Measurements from ENCODE around the gene CFAP221. TPM values are rescaled to one million over a fixed set of nuclear protein-coding genes. Genes with fewer than 3 reads are reported as not detected.

Gene CFAP221
- total RNA-seq, 1 donor from 2014 or later, result 0.45 TPM

DNA sequence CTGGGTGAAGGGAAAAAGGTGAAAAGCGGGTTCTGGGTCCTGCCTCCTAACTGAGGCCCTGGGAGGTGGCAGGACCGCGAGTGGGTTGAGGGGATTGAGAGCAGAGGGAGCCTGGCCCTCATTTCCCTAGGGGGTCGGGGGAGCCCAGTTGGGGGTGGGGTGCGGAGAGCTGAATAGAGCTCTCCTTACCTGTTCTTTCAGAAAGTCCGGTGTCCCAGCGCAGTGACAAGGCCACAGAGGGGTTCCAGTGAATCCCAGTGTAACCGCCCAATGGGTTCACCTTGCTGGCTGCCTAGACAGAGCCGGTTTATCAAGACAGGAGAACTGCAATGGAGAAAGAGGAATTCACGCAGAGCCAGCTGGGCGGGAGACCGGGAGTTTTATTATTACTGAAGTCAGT is 157.1 kb downstream of the CFAP221 start:
- Mint-ChIP-seq H3K4me1 (ENCODE audit: low read depth) (peaks cover 20% of the 10 kb centered on the region), H3K4me3 (ENCODE audit: unreplicated experiment) (no peak overlapping the region), H3K27me3 (ENCODE audit: low read depth) (peaks cover 10% of the 10 kb centered on the region), H3K36me3 (ENCODE audit: low read depth) (no peaks in the 10 kb centered on the region), H3K9me3 (ENCODE audit: low read depth) (peaks cover 4% of the 10 kb centered on the region), H3K27ac (ENCODE audit: unreplicated experiment) (no peak overlapping the region)
- peak; percentile 42 for DNase-seq (ENCODE audit: low spot score)
- TF ChIP-seq, protein P1, sequence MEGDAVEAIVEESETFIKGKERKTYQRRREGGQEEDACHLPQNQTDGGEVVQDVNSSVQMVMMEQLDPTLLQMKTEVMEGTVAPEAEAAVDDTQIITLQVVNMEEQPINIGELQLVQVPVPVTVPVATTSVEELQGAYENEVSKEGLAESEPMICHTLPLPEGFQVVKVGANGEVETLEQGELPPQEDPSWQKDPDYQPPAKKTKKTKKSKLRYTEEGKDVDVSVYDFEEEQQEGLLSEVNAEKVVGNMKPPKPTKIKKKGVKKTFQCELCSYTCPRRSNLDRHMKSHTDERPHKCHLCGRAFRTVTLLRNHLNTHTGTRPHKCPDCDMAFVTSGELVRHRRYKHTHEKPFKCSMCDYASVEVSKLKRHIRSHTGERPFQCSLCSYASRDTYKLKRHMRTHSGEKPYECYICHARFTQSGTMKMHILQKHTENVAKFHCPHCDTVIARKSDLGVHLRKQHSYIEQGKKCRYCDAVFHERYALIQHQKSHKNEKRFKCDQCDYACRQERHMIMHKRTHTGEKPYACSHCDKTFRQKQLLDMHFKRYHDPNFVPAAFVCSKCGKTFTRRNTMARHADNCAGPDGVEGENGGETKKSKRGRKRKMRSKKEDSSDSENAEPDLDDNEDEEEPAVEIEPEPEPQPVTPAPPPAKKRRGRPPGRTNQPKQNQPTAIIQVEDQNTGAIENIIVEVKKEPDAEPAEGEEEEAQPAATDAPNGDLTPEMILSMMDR (IDR thresholded peaks at IDR 0.05), result no peak

DNA sequence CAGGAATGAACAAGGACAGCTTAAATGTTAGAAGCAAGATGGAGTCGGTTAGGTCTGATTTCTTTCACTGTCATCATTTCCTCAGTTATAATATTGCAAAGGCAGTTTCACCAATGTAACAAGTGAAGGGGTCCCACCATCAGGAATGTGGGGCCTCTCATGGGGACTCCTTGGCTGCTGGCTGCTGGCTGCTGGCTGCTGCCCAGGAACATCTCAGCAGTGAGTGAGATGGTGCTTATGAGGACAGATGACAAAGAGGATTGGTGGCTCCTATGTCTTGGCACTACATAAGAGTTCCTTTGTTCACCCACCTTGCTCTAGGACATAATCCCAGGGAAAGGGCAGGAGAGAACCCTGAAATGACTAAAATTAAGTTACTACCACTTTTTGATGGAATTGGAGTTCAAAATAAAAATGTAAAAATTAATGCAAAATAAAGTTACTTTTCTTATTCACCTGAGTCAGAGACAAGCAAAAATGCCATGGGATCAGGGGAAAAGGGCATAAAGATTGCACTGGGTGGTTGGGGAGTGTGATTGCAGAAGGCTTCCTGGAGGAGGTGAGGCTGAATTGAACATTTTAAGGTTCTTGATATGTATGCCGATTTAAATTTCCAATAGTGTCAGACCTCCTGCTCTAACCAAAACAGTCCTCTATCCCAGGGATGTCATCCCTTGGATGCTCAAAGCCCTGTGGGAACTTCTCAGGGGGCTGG is 158.1 kb downstream of the CFAP221 start:
- TF ChIP-seq, protein P1 (IDR thresholded peaks at IDR 0.05), result no peak
- Mint-ChIP-seq H3K9me3 (ENCODE audit: low read depth) (peaks cover 4% of the 10 kb centered on the region), H3K27ac (ENCODE audit: unreplicated experiment) (no peak overlapping the region), H3K36me3 (ENCODE audit: low read depth) (no peaks in the 10 kb centered on the region), H3K4me1 (ENCODE audit: low read depth) (peaks cover 19% of the 10 kb centered on the region), H3K27me3 (ENCODE audit: low read depth) (peaks cover 10% of the 10 kb centered on the region), H3K4me3 (ENCODE audit: unreplicated experiment) (no peak overlapping the region)
- DNase-seq (ENCODE audit: low spot score), result peak; percentile 29

DNA sequence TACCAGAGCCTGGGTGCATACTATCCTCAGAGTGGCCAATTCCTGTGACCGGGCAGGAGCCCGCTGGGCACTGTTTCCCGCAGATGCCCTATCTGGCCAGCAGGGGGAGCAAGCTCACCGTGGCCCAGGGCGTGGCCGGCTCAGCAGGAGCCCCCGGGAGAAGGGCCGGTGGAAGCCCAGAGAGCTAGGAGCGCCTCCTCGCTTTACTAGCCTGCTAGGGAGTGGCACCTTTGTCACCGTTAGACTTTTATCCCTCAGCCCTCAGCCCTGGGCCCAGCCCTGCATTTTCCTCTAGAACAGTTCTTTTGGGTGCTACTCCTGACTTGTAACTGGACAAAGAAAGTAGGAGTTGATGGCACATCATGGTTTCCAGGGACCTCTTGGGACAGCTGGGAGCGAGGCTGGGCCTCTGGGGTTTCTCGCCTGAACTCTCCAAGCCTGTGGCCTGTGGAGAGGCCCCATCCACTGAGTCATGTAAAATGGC is 158.7 kb downstream of the CFAP221 start:
- Mint-ChIP-seq H3K36me3 (ENCODE audit: low read depth) (no peaks in the 10 kb centered on the region), H3K4me1 (ENCODE audit: low read depth) (peaks cover 15% of the 10 kb centered on the region), H3K9me3 (ENCODE audit: low read depth) (peaks cover 4% of the 10 kb centered on the region), H3K27me3 (ENCODE audit: low read depth) (peaks cover 10% of the 10 kb centered on the region), H3K27ac (ENCODE audit: unreplicated experiment) (no peak overlapping the region), H3K4me3 (ENCODE audit: unreplicated experiment) (no peak overlapping the region)
- DNase-seq (ENCODE audit: low spot score), result peak; percentile 58
- TF ChIP-seq, protein P1 (IDR thresholded peaks at IDR 0.05), result peak; percentile 98

DNA sequence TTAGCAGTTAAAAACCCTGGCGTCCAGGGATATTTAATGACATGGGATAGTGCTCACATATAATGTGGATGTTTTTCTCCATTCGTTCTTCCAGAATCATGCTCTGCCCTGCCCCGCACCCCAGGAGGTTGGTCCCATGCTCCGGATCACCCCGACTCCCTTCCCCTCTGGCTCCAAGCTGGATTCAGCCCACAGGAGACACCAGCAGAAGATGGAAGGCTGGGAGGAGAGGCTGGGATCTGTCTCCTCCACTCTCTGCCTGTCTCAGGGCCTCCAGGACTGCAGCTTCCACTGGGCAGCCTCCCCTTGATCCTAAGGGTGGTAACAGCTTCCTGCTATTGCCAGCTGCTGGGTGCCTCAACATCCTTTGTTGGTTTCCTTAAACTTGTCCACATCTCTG is 159.3 kb downstream of the CFAP221 start:
- peak; percentile 53 for DNase-seq (ENCODE audit: low spot score)
- peaks cover 4% of the 10 kb centered on the region for H3K9me3 Mint-ChIP-seq (ENCODE audit: low read depth)
- H3K27me3 Mint-ChIP-seq (ENCODE audit: low read depth), result peaks cover 10% of the 10 kb centered on the region

DNA sequence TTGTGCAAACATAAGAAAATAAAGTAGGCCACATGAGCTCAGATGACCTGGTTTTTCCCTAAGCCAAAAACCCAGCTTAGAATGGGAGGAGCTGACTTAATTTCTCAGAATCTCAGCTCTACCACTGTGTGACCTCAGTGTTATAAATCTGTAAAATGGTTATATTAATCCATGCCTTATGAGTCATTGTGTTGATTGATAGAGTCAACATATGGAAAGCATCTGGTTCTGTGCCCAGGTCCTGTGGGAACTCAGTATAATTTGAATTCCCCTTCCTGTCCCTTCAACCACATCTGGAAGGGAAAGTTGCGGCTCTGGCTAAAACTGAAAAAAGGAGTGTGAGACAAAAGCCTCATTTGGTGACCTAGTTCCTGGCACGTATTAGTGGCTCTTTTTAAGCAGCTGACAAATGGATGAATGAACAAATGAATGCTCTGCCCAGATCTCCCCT is 160.4 kb downstream of the CFAP221 start:
- Mint-ChIP-seq H3K4me3 (ENCODE audit: unreplicated experiment) (no peak overlapping the region), H3K36me3 (ENCODE audit: low read depth) (no peaks in the 10 kb centered on the region), H3K27ac (ENCODE audit: unreplicated experiment) (no peak overlapping the region), H3K9me3 (ENCODE audit: low read depth) (peaks cover 4% of the 10 kb centered on the region), H3K27me3 (ENCODE audit: low read depth) (peaks cover 4% of the 10 kb centered on the region), H3K4me1 (ENCODE audit: low read depth) (peaks cover 15% of the 10 kb centered on the region)
- TF ChIP-seq, protein P1 (IDR thresholded peaks at IDR 0.05), result no peak
- DNase-seq (ENCODE audit: low spot score), result no peak

More for the DNA sequence above, 159.3 kb downstream of the CFAP221 start:
- no peak overlapping the region for H3K4me3 Mint-ChIP-seq (ENCODE audit: unreplicated experiment)
- TF ChIP-seq, protein P1 (IDR thresholded peaks at IDR 0.05), result no peak
- H3K27ac Mint-ChIP-seq (ENCODE audit: unreplicated experiment), result no peak overlapping the region
- no peaks in the 10 kb centered on the region for H3K36me3 Mint-ChIP-seq (ENCODE audit: low read depth)
- H3K4me1 Mint-ChIP-seq (ENCODE audit: low read depth), result peaks cover 15% of the 10 kb centered on the region

Measured in chondrocyte (in vitro differentiated cells).